ENCODE data around the gene DGKD. TPM values are rescaled to one million over a fixed set of nuclear protein-coding genes. Genes with fewer than 3 reads are reported as not detected.

Gene DGKD
- total and polyA plus RNA-seq, 2 donors (not counting 1 experiment from before 2014, with no cell fraction given): 224 to 396 TPM

DNA sequence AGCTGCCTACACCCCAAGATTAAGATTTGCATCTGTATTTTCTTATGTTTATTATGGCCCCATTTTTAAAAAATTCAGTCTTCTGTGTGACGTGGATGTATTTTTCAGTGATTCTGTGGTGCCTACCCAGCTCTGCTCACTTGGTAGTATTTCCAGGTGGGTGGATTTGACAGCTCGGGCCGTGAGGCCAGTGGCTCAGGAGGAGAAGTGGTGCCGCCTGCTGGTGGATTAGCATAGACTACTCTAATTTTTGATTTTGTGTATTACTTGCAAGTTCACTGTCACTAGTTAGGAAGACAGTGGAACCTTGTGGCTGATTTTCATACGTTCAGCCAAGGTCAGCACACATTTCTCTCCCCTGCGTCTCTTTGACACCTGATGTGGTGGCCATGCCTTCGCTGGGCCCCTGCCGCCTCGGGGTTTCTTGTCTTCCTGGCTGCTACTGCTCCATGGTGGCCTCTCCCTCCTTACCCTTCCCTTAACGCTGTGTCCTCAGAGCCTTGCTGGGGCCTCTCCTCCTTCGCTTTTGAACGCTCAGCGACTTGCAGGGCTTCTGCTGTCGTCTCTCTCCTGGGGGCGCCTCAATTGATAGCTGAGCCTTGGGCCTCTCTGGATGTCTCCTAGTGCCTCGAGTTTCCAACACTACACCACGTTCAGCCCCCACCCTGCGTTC lies 89.4 kb downstream of the DGKD start:
- peaks cover 4 to 96% of the 10 kb centered on the region in 2 experiments for H3K36me3 ChIP-seq (replicated peaks in 1 of 2; ENCODE audit: control extremely low read depth in 1 of 2, control insufficient read depth in 1 of 2, extremely low read depth in 1 of 2, insufficient read depth in 2 of 2, low read length in 1 of 2)
- H3K4me3 Mint-ChIP-seq: no peak overlapping the region
- peak overlapping the region; percentile 80 for H3K27ac Mint-ChIP-seq
- POLR2A ChIA-PET: interaction anchor here (0.8 to 1.4 kb wide), 4 partner anchors 21 to 89 kb away, joined by 3 to 5 read pairs (median 3); partner anchors contain the start of gene DGKD
- H3K9me3 ChIP-seq (ENCODE audit: control extremely low read depth in 1 of 3, control insufficient read depth in 2 of 3, insufficient read depth in 1 of 3, low read length in 2 of 3): no peaks in the 10 kb centered on the region
- 64% methylated on average over 16 of the region's 18 CpGs for WGBS (ENCODE audit: insufficient coverage)
- no peaks in the 10 kb centered on the region for H3K27me3 ChIP-seq (replicated peaks in 1 of 4; ENCODE audit: control extremely low read depth in 1 of 4, control insufficient read depth in 3 of 4, insufficient read depth in 4 of 4, low read length in 3 of 4)
- H4K20me1 ChIP-seq (ENCODE audit: control insufficient read depth, insufficient read depth, low read length, poor library complexity, severe bottlenecking): peaks cover 90% of the 10 kb centered on the region
- H3K9me3 Mint-ChIP-seq (ENCODE audit: insufficient read depth): no peaks in the 10 kb centered on the region
- no peak overlapping the region for H3K9ac ChIP-seq (ENCODE audit: low read length)
- no peak overlapping the region for H3K4me3 ChIP-seq (ENCODE audit: control extremely low read depth in 1 of 5, extremely low read depth in 1 of 5, insufficient read depth in 1 of 5, low read depth in 2 of 5, low read length in 4 of 5)
- peaks cover 94% of the 10 kb centered on the region for H3K79me2 ChIP-seq (ENCODE audit: control insufficient read depth, insufficient read depth, low read length)
- peak overlapping the region in 1 of 2 donors; percentile 28 for H3K27ac ChIP-seq (ENCODE audit: low read length in 2 of 2)
- H3K27me3 Mint-ChIP-seq: no peaks in the 10 kb centered on the region
- ATAC-seq (ENCODE audit: low read depth) (peak; percentile 84), DNase-seq (peak; percentile 85)
- peaks cover 5 to 8% of the 10 kb centered on the region in 2 donors for H3K4me1 ChIP-seq (ENCODE audit: control insufficient read depth in 2 of 2, insufficient read depth in 2 of 2, low read length in 2 of 2)
- no peak overlapping the region for H3K4me2 ChIP-seq (replicated peaks; ENCODE audit: low read depth, low read length, poor library complexity, severe bottlenecking)
- intact Hi-C loops (cut with micrococcal nuclease): loop anchor here (1.0 to 10.0 kb wide), 8 partner anchors 21 to 590 kb away; partner anchors contain the start of gene DGKD
- H2AFZ ChIP-seq (ENCODE audit: insufficient read depth, low read depth, low read length, poor library complexity, severe bottlenecking): no peak overlapping the region
- CTCF ChIA-PET: interaction anchor here (0.7 to 16.7 kb wide), 35 partner anchors 9 to 676 kb away, joined by 3 to 426 read pairs (median 5); no protein-coding TSS in a partner anchor
- H3K4me1 Mint-ChIP-seq: peaks cover 19% of the 10 kb centered on the region
- TF ChIP-seq, protein P1, sequence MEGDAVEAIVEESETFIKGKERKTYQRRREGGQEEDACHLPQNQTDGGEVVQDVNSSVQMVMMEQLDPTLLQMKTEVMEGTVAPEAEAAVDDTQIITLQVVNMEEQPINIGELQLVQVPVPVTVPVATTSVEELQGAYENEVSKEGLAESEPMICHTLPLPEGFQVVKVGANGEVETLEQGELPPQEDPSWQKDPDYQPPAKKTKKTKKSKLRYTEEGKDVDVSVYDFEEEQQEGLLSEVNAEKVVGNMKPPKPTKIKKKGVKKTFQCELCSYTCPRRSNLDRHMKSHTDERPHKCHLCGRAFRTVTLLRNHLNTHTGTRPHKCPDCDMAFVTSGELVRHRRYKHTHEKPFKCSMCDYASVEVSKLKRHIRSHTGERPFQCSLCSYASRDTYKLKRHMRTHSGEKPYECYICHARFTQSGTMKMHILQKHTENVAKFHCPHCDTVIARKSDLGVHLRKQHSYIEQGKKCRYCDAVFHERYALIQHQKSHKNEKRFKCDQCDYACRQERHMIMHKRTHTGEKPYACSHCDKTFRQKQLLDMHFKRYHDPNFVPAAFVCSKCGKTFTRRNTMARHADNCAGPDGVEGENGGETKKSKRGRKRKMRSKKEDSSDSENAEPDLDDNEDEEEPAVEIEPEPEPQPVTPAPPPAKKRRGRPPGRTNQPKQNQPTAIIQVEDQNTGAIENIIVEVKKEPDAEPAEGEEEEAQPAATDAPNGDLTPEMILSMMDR (IDR thresholded peaks at IDR 0.05): peak; percentile 87
- TF ChIP-seq EZH2 (IDR thresholded peaks at IDR 0.05; ENCODE audit: borderline replicate concordance, insufficient read depth, low read depth, low read length, poor library complexity, severe bottlenecking): no peak

DNA sequence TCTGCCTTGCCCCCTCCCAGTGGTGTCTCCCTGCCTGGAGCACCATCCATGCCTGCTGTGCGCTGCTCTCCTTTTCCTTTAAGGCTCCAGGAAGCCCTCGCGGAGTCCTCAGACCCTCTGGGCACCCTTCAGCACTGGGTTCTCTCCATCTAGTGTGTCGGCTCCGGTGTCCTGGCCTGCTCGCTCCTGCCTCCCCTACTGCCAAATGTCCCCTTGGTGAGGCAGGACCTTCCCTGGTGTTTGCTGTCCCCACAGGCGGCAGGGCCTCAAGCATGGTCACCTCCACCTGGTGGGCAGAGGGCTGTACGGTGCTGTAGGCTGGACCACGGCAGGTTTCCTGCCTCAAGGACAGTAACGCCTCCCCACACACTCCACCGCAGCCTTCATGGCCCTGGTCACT lies 90.2 kb downstream of the DGKD start:
- H3K4me2 ChIP-seq (replicated peaks; ENCODE audit: low read depth, low read length, poor library complexity, severe bottlenecking): no peak overlapping the region
- ATAC-seq (ENCODE audit: low read depth) (no peak), DNase-seq (no peak)
- no peak overlapping the region for H2AFZ ChIP-seq (ENCODE audit: insufficient read depth, low read depth, low read length, poor library complexity, severe bottlenecking)
- H3K4me1 Mint-ChIP-seq: peaks cover 19% of the 10 kb centered on the region
- H3K27me3 Mint-ChIP-seq: no peaks in the 10 kb centered on the region
- H3K36me3 ChIP-seq (replicated peaks in 1 of 2; ENCODE audit: control extremely low read depth in 1 of 2, control insufficient read depth in 1 of 2, extremely low read depth in 1 of 2, insufficient read depth in 2 of 2, low read length in 1 of 2): peaks cover 1 to 96% of the 10 kb centered on the region in 2 experiments
- POLR2A ChIA-PET: interaction anchor here (1.0 to 1.4 kb wide), 2 partner anchors 22 to 52 kb away, joined by 3 to 5 read pairs; no protein-coding TSS in a partner anchor
- peaks cover 5 to 8% of the 10 kb centered on the region in 2 donors for H3K4me1 ChIP-seq (ENCODE audit: control insufficient read depth in 2 of 2, insufficient read depth in 2 of 2, low read length in 2 of 2)
- no peak overlapping the region for H3K27ac ChIP-seq (ENCODE audit: low read length in 2 of 2)
- 98% methylated on average over 8 of the region's 11 CpGs for WGBS (ENCODE audit: insufficient coverage)
- peaks cover 94% of the 10 kb centered on the region for H3K79me2 ChIP-seq (ENCODE audit: control insufficient read depth, insufficient read depth, low read length)
- no peak overlapping the region for H3K4me3 Mint-ChIP-seq
- H3K9me3 ChIP-seq (ENCODE audit: control extremely low read depth in 1 of 3, control insufficient read depth in 2 of 3, insufficient read depth in 1 of 3, low read length in 2 of 3): no peaks in the 10 kb centered on the region
- H4K20me1 ChIP-seq (ENCODE audit: control insufficient read depth, insufficient read depth, low read length, poor library complexity, severe bottlenecking): peaks cover 90% of the 10 kb centered on the region
- H3K27ac Mint-ChIP-seq: peak overlapping the region; percentile 74
- CTCF ChIA-PET: interaction anchor here (1.0 to 16.7 kb wide), 10 partner anchors 26 to 267 kb away, joined by 3 to 426 read pairs (median 12); no protein-coding TSS in a partner anchor
- TF ChIP-seq, protein P1 (IDR thresholded peaks at IDR 0.05): no peak
- TF ChIP-seq EZH2 (IDR thresholded peaks at IDR 0.05; ENCODE audit: borderline replicate concordance, insufficient read depth, low read depth, low read length, poor library complexity, severe bottlenecking): no peak
- H3K27me3 ChIP-seq (replicated peaks in 1 of 4; ENCODE audit: control extremely low read depth in 1 of 4, control insufficient read depth in 3 of 4, insufficient read depth in 4 of 4, low read length in 3 of 4): no peaks in the 10 kb centered on the region
- H3K9me3 Mint-ChIP-seq (ENCODE audit: insufficient read depth): no peaks in the 10 kb centered on the region
- intact Hi-C loops (cut with micrococcal nuclease): loop anchor here (5.0 to 10.0 kb wide), 2 partner anchors 60 to 177 kb away; no protein-coding TSS in a partner anchor
- H3K4me3 ChIP-seq (ENCODE audit: control extremely low read depth in 1 of 5, extremely low read depth in 1 of 5, insufficient read depth in 1 of 5, low read depth in 2 of 5, low read length in 4 of 5): no peak overlapping the region
- no peak overlapping the region for H3K9ac ChIP-seq (ENCODE audit: low read length)
